CD4-positive, alpha-beta memory T cell (primary cell): ENCODE results near the gene ZNF276. TPM values are rescaled to one million over a fixed set of nuclear protein-coding genes. Genes with fewer than 3 reads are reported as not detected.
"Not testable (repeated sequence)": the region's sequence is repeated elsewhere in the genome, so short reads cannot be mapped to it uniquely, and the experiment has no call there.

ENCODE experiments used
- CTCF ChIA-PET: fragments of 350-600 bp; sonication (Branson Sonifier 250); formaldehyde crosslinking; loops from one replicate; lab custom pipeline; 2021; ENCODE audit warnings: inconsistent platforms; ENCODE audit not compliant: partially characterized antibody; lab: Charles Lee
- POLR2A ChIA-PET: fragments of 350-600 bp; sonication (Branson Sonifier 250); formaldehyde crosslinking; loops from one replicate; lab custom pipeline; 2021; ENCODE audit not compliant: partially characterized antibody; lab: Charles Lee
- DNase-seq, 5 donors: peaks; one replicate each; pipeline versions ENCODE4 v3.0.0 to v3.0.0-alpha.2; 2020 to 2022; ENCODE audit warnings: mixed read lengths in 1 of 5
- H3K27ac ChIP-seq: one replicate; pipeline ENCODE4 v1.7.0; 2013; ENCODE audit warnings: low read depth, low read length
- H3K27me3 ChIP-seq: 2 replicates; pipeline ENCODE4 v1.7.0; 2013; ENCODE audit warnings: mild to moderate bottlenecking, low read length, moderate library complexity; ENCODE audit not compliant: insufficient read depth
- H3K36me3 ChIP-seq: 2 replicates; pipeline ENCODE4 v1.7.0; 2013; ENCODE audit warnings: mild to moderate bottlenecking, low read length, moderate library complexity; ENCODE audit not compliant: insufficient read depth
- H3K4me1 ChIP-seq: 2 replicates; pipeline ENCODE4 v1.7.0; 2013; ENCODE audit warnings: mild to moderate bottlenecking, low read length, moderate library complexity; ENCODE audit not compliant: insufficient read depth
- H3K4me3 ChIP-seq, 2 donors: one replicate each; pipeline ENCODE4 v1.7.0; 2013; ENCODE audit warnings: low read length in 2 of 2, mild to moderate bottlenecking in 1 of 2
- H3K9me3 ChIP-seq, 2 donors: one replicate each; pipeline ENCODE4 v1.7.0; 2013; ENCODE audit warnings: low read length in 2 of 2, control low read depth in 1 of 2; ENCODE audit not compliant: control insufficient read depth in 1 of 2
- H3K27ac Mint-ChIP-seq, 7 donors: one replicate each; pipeline ENCODE4 v1.8.0; 2020 to 2021; ENCODE audit warnings: mixed read lengths in 7 of 7, mild to moderate bottlenecking in 6 of 7, inconsistent platforms in 3 of 7, moderate library complexity in 3 of 7
- H3K27me3 Mint-ChIP-seq, 2 donors: one replicate each; pipeline ENCODE4 v1.8.0; 2020 to 2021; ENCODE audit warnings: mixed read lengths in 2 of 2
- H3K36me3 Mint-ChIP-seq, 2 donors: one replicate each; pipeline ENCODE4 v1.8.0; 2020 to 2021; ENCODE audit warnings: mixed read lengths in 2 of 2, inconsistent platforms in 1 of 2, mild to moderate bottlenecking in 1 of 2
- H3K4me1 Mint-ChIP-seq, 4 donors: one replicate each; pipeline ENCODE4 v1.8.0; 2020 to 2021; ENCODE audit warnings: mixed read lengths in 4 of 4, mild to moderate bottlenecking in 1 of 4
- H3K4me3 Mint-ChIP-seq, 8 donors: one replicate each; pipeline ENCODE4 v1.8.0; 2020 to 2021; ENCODE audit warnings: mixed read lengths in 8 of 8, mild to moderate bottlenecking in 7 of 8, moderate library complexity in 6 of 8, inconsistent platforms in 3 of 8
- H3K9me3 Mint-ChIP-seq, 8 donors: one replicate each; pipeline ENCODE4 v1.8.0; 2020 to 2021; ENCODE audit warnings: mixed read lengths in 8 of 8, mild to moderate bottlenecking in 5 of 8, inconsistent platforms in 3 of 8, moderate library complexity in 1 of 8
- intact Hi-C: fragments of 100-400 bp; cut with micrococcal nuclease; formaldehyde crosslinking; loops from one replicate; pipeline ENCODE4 v1.15.1; 2023
- polyA plus RNA-seq, 2 donors: library from polyadenylated mRNA; unstranded; fragments of 300-500 nt; fragmentation: Illumina TruSeq; gene quantifications; one replicate each; pipeline ENCODE4 v1.2.3, GENCODE V29; 2021
- total RNA-seq, 2 experiments: library from RNA; stranded (reverse); gene quantifications; one replicate each; pipeline ENCODE4 v1.2.3, GENCODE V29; 2021

ZNF276 gene
- total and polyA plus RNA-seq, 4 experiments from 2014 or later = 9.5 to 143 (median 97.5) TPM

GRCh38 chr16:89696670-89697128 lies 24.6 kb upstream of the ZNF276 start:
- H3K9me3 ChIP-seq = no peaks in the 10 kb centered on the region
- DNase-seq = peak in 4 of 5 donors; percentile 27 to 39 (median 32)
- CTCF ChIA-PET = interaction anchor here (1.0 to 15.1 kb wide), 3 partner anchors 82 to 141 kb away, joined by 3 to 293 read pairs (median 3); no protein-coding TSS in a partner anchor

GRCh38 chr16:89697161-89697615 lies 24.1 kb upstream of the ZNF276 start:
- Mint-ChIP-seq H3K4me1 (peaks cover 6 to 31% (median 12%) of the 10 kb centered on the region in 4 donors), H3K4me3 (no peak overlapping the region), H3K27me3 (no peaks in the 10 kb centered on the region), H3K9me3 (no peaks in the 10 kb centered on the region), H3K27ac (no peak overlapping the region), H3K36me3 (peaks cover 7 to 20% of the 10 kb centered on the region in 2 donors)
- H3K4me1 ChIP-seq = peaks cover 28% of the 10 kb centered on the region
- H3K4me3 ChIP-seq = no peak overlapping the region
- H3K27me3 ChIP-seq = no peaks in the 10 kb centered on the region
- CTCF ChIA-PET = interaction anchor here (15.1 kb wide), 1 partner anchor 94 kb away, joined by 293 read pairs; no protein-coding TSS in a partner anchor
- H3K9me3 ChIP-seq = no peaks in the 10 kb centered on the region
- intact Hi-C loops = no loop called here
- no peak overlapping the region for H3K27ac ChIP-seq
- POLR2A ChIA-PET = interaction anchor here (0.9 to 4.0 kb wide), 7 partner anchors 9 to 213 kb away, joined by 3 to 23 read pairs (median 3); partner anchors contain the start of genes CDK10 and TCF25
- peaks cover 10% of the 10 kb centered on the region for H3K36me3 ChIP-seq
- DNase-seq = no peak

More at GRCh38 chr16:89696670-89697128, 24.6 kb upstream of the ZNF276 start:
- no peaks in the 10 kb centered on the region for H3K27me3 ChIP-seq
- no peak overlapping the region for H3K4me3 Mint-ChIP-seq
- H3K36me3 ChIP-seq = peaks cover 14% of the 10 kb centered on the region
- no peaks in the 10 kb centered on the region for H3K27me3 Mint-ChIP-seq
- H3K4me1 ChIP-seq = peaks cover 26% of the 10 kb centered on the region
- H3K36me3 Mint-ChIP-seq = peaks cover 7 to 20% of the 10 kb centered on the region in 2 donors
- H3K27ac Mint-ChIP-seq = peak overlapping the region in 1 of 7 donors; percentile 22
- no peaks in the 10 kb centered on the region for H3K9me3 Mint-ChIP-seq
- H3K27ac ChIP-seq = no peak overlapping the region
- H3K4me1 Mint-ChIP-seq = peaks cover 6 to 29% (median 11%) of the 10 kb centered on the region in 4 donors
- POLR2A ChIA-PET = interaction anchor here (1.1 to 4.0 kb wide), 5 partner anchors 9 to 214 kb away, joined by 3 to 23 read pairs (median 4); partner anchors contain the start of genes CDK10 and TCF25
- no peak overlapping the region for H3K4me3 ChIP-seq
- intact Hi-C loops = no loop called here

DNA sequence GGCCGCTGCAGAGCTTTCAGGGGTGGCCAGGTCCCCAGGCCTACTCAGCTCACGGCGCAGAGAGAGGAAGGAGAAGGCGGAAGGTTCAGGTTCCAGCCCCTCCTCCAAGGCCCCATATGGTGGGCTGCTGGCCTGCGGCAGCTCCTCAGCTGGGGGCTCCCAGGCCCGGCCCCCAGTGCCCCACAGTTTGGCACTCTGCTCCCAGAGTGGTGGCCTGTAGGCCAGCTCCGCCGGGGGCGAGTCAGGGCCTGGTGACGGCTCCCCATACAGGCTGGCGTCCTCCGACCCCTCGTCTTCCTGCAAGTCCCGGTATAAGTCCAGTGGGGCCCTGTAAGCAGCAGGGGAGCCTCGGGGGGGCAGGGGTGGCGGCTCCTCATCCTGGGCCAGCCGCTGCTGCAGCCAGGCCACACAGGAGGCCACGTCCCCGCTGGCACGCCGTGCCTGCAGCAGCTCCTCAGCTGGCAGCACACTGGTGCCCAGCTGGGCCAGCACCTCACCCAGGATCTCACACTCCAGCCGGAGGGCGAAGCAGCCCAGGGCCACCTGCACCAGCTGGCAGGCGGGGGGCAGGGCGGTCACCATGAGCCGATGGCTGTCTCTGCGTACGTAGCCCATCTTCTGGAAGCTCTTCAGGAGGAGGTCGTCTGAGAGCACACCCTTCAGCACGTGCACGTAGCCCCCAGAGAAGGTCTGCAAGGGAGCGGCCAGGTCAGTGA lies 23.6 kb upstream of the ZNF276 start:
- Mint-ChIP-seq H3K36me3 (peaks cover 7 to 20% of the 10 kb centered on the region in 2 donors), H3K27ac (no peak overlapping the region), H3K4me3 (no peak overlapping the region), H3K27me3 (no peaks in the 10 kb centered on the region), H3K9me3 (no peaks in the 10 kb centered on the region), H3K4me1 (peaks cover 6 to 37% (median 15%) of the 10 kb centered on the region in 4 donors)
- intact Hi-C loops = no loop called here
- Histone ChIP-seq H3K9me3 (no peaks in the 10 kb centered on the region), H3K36me3 (peaks cover 6% of the 10 kb centered on the region), H3K27me3 (no peaks in the 10 kb centered on the region), H3K4me3 (no peak overlapping the region), H3K4me1 (peaks cover 34% of the 10 kb centered on the region), H3K27ac (no peak overlapping the region)
- CTCF ChIA-PET = interaction anchor here (0.6 to 15.1 kb wide), 5 partner anchors 9 to 164 kb away, joined by 3 to 293 read pairs (median 33); partner anchors contain the start of gene CDK10
- no peak for DNase-seq
- POLR2A ChIA-PET = interaction anchor here (0.9 to 4.2 kb wide), 8 partner anchors 11 to 212 kb away, joined by 3 to 23 read pairs (median 4); partner anchors contain the start of genes CDK10, FANCA and TCF25

GRCh38 chr16:89698717-89699116 lies 22.6 kb upstream of the ZNF276 start:
- Mint-ChIP-seq H3K27ac (peak overlapping the region; percentile 58 to 92 (median 87)), H3K36me3 (peaks cover 1 to 14% of the 10 kb centered on the region in 2 donors), H3K4me1 (peaks cover 8 to 42% (median 16%) of the 10 kb centered on the region in 4 donors), H3K4me3 (peak overlapping the region in 1 of 8 donors; percentile 12)
- H3K27ac ChIP-seq, H3K36me3 ChIP-seq, H3K4me3 ChIP-seq, H3K9me3 Mint-ChIP-seq, H3K27me3 Mint-ChIP-seq, intact Hi-C loops, H3K9me3 ChIP-seq, H3K27me3 ChIP-seq, DNase-seq: not testable (repeated sequence)
- POLR2A ChIA-PET = interaction anchor here (1.3 to 6.0 kb wide), 6 partner anchors 10 to 165 kb away, joined by 3 to 59 read pairs (median 13); partner anchors contain the start of genes CDK10 and FANCA
- H3K4me1 ChIP-seq = peaks cover 34% of the 10 kb centered on the region
- CTCF ChIA-PET = interaction anchor here (0.7 to 15.1 kb wide), 6 partner anchors 8 to 182 kb away, joined by 4 to 293 read pairs (median 24); partner anchors contain the start of gene CDK10

GRCh38 chr16:89699629-89700099 lies 21.7 kb upstream of the ZNF276 start:
- Histone ChIP-seq H3K27ac (peak overlapping the region; percentile 80), H3K4me1 (peaks cover 34% of the 10 kb centered on the region)
- not testable (repeated sequence) for H3K27me3 Mint-ChIP-seq, H3K27me3 ChIP-seq, H3K36me3 ChIP-seq, H3K9me3 ChIP-seq, DNase-seq, H3K4me3 ChIP-seq, H3K9me3 Mint-ChIP-seq
- Mint-ChIP-seq H3K4me3 (peak overlapping the region in 7 of 8 donors; percentile 64 to 87 (median 70)), H3K4me1 (peaks cover 8 to 42% (median 16%) of the 10 kb centered on the region in 4 donors), H3K27ac (peak overlapping the region; percentile 83 to 94 (median 92)), H3K36me3 (peaks cover 0 to 11% of the 10 kb centered on the region in 2 donors)
- POLR2A ChIA-PET = interaction anchor here (0.5 to 6.0 kb wide), 22 partner anchors 9 to 375 kb away, joined by 3 to 59 read pairs (median 4); partner anchors contain the start of genes CDK10, CHMP1A, FANCA and SPATA33
- intact Hi-C loops = loop anchor here (1.0 kb wide), 5 partner anchors 13 to 249 kb away; partner anchors contain the start of genes CDK10 and DEF8
- CTCF ChIA-PET = interaction anchor here (0.8 to 15.1 kb wide), 34 partner anchors 9 to 482 kb away, joined by 3 to 293 read pairs (median 4); partner anchors contain the start of genes CDK10, CHMP1A, MC1R and SPATA33

DNA sequence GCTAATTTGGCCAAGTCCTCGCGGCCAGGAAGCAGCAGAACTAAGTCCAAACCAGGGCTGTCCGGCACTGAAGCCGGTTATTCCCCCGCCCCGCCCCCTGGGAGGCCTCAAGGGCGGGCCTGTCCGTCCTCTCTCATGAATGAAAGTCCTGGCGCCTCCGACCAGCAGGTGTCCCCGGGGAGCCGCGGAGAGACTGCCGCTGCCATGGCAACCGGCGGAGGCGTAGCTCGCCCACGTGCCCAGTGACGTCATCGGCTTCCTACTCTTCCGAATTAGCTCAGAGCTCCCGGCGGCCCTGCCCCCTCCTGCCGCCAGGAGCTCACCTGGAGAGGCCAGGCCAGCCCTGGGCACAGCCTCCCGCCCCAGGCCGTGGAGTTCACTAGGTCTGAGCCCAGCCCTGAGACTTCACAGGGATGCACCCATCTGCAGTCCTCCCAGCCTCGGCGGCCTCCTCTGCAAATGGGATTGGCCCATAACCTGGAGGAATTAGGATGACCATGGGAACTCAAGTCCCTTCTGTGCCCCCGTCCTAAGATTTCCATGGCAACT lies 21.2 kb upstream of the ZNF276 start:
- H3K27ac ChIP-seq = peak overlapping the region; percentile 80

More for the DNA sequence above, 21.2 kb upstream of the ZNF276 start:
- CTCF ChIA-PET = interaction anchor here (0.6 to 15.1 kb wide), 44 partner anchors 8 to 482 kb away, joined by 3 to 293 read pairs (median 4); partner anchors contain the start of genes CDK10, CHMP1A, MC1R and SPATA33
- Mint-ChIP-seq H3K4me3 (peak overlapping the region; percentile 51 to 87 (median 70)), H3K36me3 (peaks cover 0 to 7% of the 10 kb centered on the region in 2 donors), H3K27me3 (no peaks in the 10 kb centered on the region), H3K4me1 (peaks cover 8 to 42% (median 16%) of the 10 kb centered on the region in 4 donors), H3K27ac (peak overlapping the region; percentile 83 to 94 (median 92)), H3K9me3 (no peaks in the 10 kb centered on the region)
- Histone ChIP-seq H3K4me3 (peak overlapping the region; percentile 34 to 64), H3K27me3 (no peaks in the 10 kb centered on the region), H3K36me3 (no peaks in the 10 kb centered on the region), H3K4me1 (peaks cover 34% of the 10 kb centered on the region), H3K9me3 (no peaks in the 10 kb centered on the region)
- POLR2A ChIA-PET = interaction anchor here (0.5 to 6.0 kb wide), 27 partner anchors 9 to 376 kb away, joined by 3 to 59 read pairs (median 4); partner anchors contain the start of genes CDK10, CHMP1A, FANCA and SPATA33
- intact Hi-C loops = loop anchor here (1.0 kb wide), 5 partner anchors 14 to 248 kb away; partner anchors contain the start of genes CDK10 and DEF8
- peak; percentile 92 to 97 (median 93) for DNase-seq
